B cell (primary cell): Measurements from ENCODE around the gene RTTN. TPM values are rescaled to one million over a fixed set of nuclear protein-coding genes. Genes with fewer than 3 reads are reported as not detected.

ENCODE experiments used
- ATAC-seq: fragments of 200-7000 bp; cut with Tn5 transposase; one replicate; pipeline ENCODE4 v1.10.0; 2021; ENCODE audit warnings: low read depth, mild to moderate bottlenecking, moderate number of reproducible peaks, moderate library complexity
- CTCF ChIA-PET: fragments of 350-600 bp; sonication (Branson Sonifier 250); formaldehyde crosslinking; loops from one replicate; lab custom pipeline; 2021; ENCODE audit warnings: antibody characterized with exemption, inconsistent platforms; lab: Charles Lee
- POLR2A ChIA-PET: fragments of 350-600 bp; sonication (Branson Sonifier 250); formaldehyde crosslinking; loops from one replicate; lab custom pipeline; 2021; ENCODE audit warnings: antibody characterized with exemption; lab: Charles Lee
- DNase-seq: peaks from one replicate; pipeline ENCODE4 v3.0.0; 2013
- H2AFZ ChIP-seq: 2 replicates; pipeline ENCODE4 v1.6.1; 2012; ENCODE audit warnings: mild to moderate bottlenecking, low read depth, low read length; ENCODE audit not compliant: insufficient read depth, poor library complexity, severe bottlenecking
- H3K27ac ChIP-seq, 2 donors: 1 replicate in 1 of 2; 2 replicates in 1 of 2; pipeline ENCODE4 v1.5.1; 2012 to 2013; ENCODE audit warnings: low read length in 2 of 2, mild to moderate bottlenecking in 2 of 2, moderate library complexity in 1 of 2
- H3K27me3 ChIP-seq, 4 experiments: fragments of 200-600 bp in 1 of 4; sonication (generic) in 1 of 4; replicated peaks in 1 of 4; 1 replicate in 2 of 4; 2 replicates in 2 of 4; pipeline versions ENCODE4 v1.6.1 to v1.7.0; 2013 to 2016; ENCODE audit warnings: low read length in 3 of 4, mild to moderate bottlenecking in 2 of 4, mixed read lengths in 1 of 4, moderate library complexity in 1 of 4; ENCODE audit not compliant: insufficient read depth in 4 of 4, control insufficient read depth in 3 of 4; ENCODE audit errors: control extremely low read depth in 1 of 4
- H3K36me3 ChIP-seq, 2 experiments: replicated peaks in 1 of 2; 1 replicate in 1 of 2; 2 replicates in 1 of 2; pipeline versions ENCODE4 v1.6.1 to v1.7.1; 2013; ENCODE audit warnings: low read length in 1 of 2; ENCODE audit not compliant: insufficient read depth in 2 of 2, control insufficient read depth in 1 of 2; ENCODE audit errors: control extremely low read depth in 1 of 2, extremely low read depth in 1 of 2
- H3K4me1 ChIP-seq, 2 donors: fragments of 200-600 bp in 1 of 2; sonication (generic) in 1 of 2; 1 replicate in 1 of 2; 2 replicates in 1 of 2; pipeline versions ENCODE4 v1.5.1 to v1.6.1; 2013 to 2017; ENCODE audit warnings: low read length in 2 of 2; ENCODE audit not compliant: control insufficient read depth in 2 of 2, insufficient read depth in 2 of 2
- H3K4me2 ChIP-seq: replicated peaks from 2 replicates; pipeline ENCODE3; 2012; ENCODE audit warnings: mild to moderate bottlenecking, low read depth, low read length; ENCODE audit not compliant: poor library complexity, severe bottlenecking
- H3K4me3 ChIP-seq, 5 experiments: fragments of 200-600 bp in 1 of 5; sonication (generic) in 1 of 5; 1 replicate in 3 of 5; 2 replicates in 2 of 5; pipeline versions ENCODE4 v1.5.1 to v1.7.0; 2011 to 2016; ENCODE audit warnings: low read length in 4 of 5, mild to moderate bottlenecking in 4 of 5, low read depth in 2 of 5, control low read depth in 1 of 5, moderate library complexity in 1 of 5; ENCODE audit not compliant: insufficient read depth in 1 of 5; ENCODE audit errors: control extremely low read depth in 1 of 5, extremely low read depth in 1 of 5
- H3K79me2 ChIP-seq: fragments of 200-600 bp; sonication (generic); one replicate; pipeline ENCODE4 v1.6.0; 2016; ENCODE audit warnings: low read length; ENCODE audit not compliant: control insufficient read depth, insufficient read depth
- H3K9ac ChIP-seq: fragments of 200-600 bp; sonication (generic); 2 replicates; pipeline ENCODE4 v1.6.1; 2017; ENCODE audit warnings: mild to moderate bottlenecking, low read length, moderate library complexity
- H3K9me3 ChIP-seq, 3 donors: one replicate each; pipeline versions ENCODE4 v1.6.1 to v1.7.1; 2013; ENCODE audit warnings: low read length in 2 of 3; ENCODE audit not compliant: control insufficient read depth in 2 of 3, insufficient read depth in 1 of 3; ENCODE audit errors: control extremely low read depth in 1 of 3
- H4K20me1 ChIP-seq: 2 replicates; pipeline ENCODE4 v1.6.0; 2012; ENCODE audit warnings: mild to moderate bottlenecking, low read length; ENCODE audit not compliant: insufficient read depth, control insufficient read depth, poor library complexity, severe bottlenecking
- H3K27ac Mint-ChIP-seq: one replicate; pipeline ENCODE4 v1.8.0; 2021; ENCODE audit warnings: mixed read lengths
- H3K27me3 Mint-ChIP-seq: one replicate; pipeline ENCODE4 v1.8.0; 2021; ENCODE audit warnings: mixed read lengths
- H3K4me1 Mint-ChIP-seq: one replicate; pipeline ENCODE4 v1.8.0; 2021; ENCODE audit warnings: mixed read lengths
- H3K4me3 Mint-ChIP-seq: one replicate; pipeline ENCODE4 v1.8.0; 2021; ENCODE audit warnings: mixed read lengths
- H3K9me3 Mint-ChIP-seq: one replicate; pipeline ENCODE4 v1.8.0; 2022; ENCODE audit warnings: mixed read lengths; ENCODE audit not compliant: insufficient read depth
- CTCF ChIP-seq: fragments of 200-600 bp; IDR thresholded peaks from one replicate; pipeline ENCODE4 v1.8.0; 2022; ENCODE audit warnings: antibody characterized with exemption, mild to moderate bottlenecking
- EZH2 ChIP-seq: IDR thresholded peaks from 2 replicates; pipeline ENCODE4 v1.6.1; 2012; ENCODE audit warnings: borderline replicate concordance, low read depth, mild to moderate bottlenecking, moderate library complexity, low read length; ENCODE audit not compliant: insufficient read depth, poor library complexity, severe bottlenecking
- WGBS: methylation state at CpG from one replicate; pipeline ENCODE4 v1.1.5; 2013; ENCODE audit warnings: missing lambda C conversion rate; ENCODE audit not compliant: insufficient coverage; 5-methylcytosine and 5-hydroxymethylcytosine counted together
- intact Hi-C: fragments of 100-400 bp; cut with micrococcal nuclease; formaldehyde crosslinking; loops from one replicate; pipeline ENCODE4 v1.10.0; 2022
- polyA plus RNA-seq: library from polyadenylated mRNA; depleted of rRNA; stranded (reverse); fragments of >200 nt; gene quantifications from 2 replicates; pipeline ENCODE4 v1.2.3, GENCODE V29; 2012
- total RNA-seq, 2 donors: library from RNA; stranded (reverse); fragments of 120-200 nt in 1 of 2; gene quantifications; 1 replicate in 1 of 2; 2 replicates in 1 of 2; pipeline versions ENCODE4 v1.2.3 to v1.2.4, GENCODE V29; 2013 to 2022

Gene RTTN
- total and polyA plus RNA-seq, 2 donors (not counting 1 experiment from before 2014, with no cell fraction given), result 10.0 to 41.2 TPM

GRCh38 chr18:70207181-70207580, 1.7 kb upstream of the RTTN start:
- H3K9me3 Mint-ChIP-seq, result no peaks in the 10 kb centered on the region
- TF ChIP-seq CTCF (no peak), EZH2 (no peak)
- intact Hi-C loops, result no loop called here

GRCh38 chr18:70200286-70200685, 5.2 kb downstream of the RTTN start:
- H2AFZ ChIP-seq, result no peak overlapping the region
- ChIA-PET POLR2A (no interaction called here), CTCF (interaction anchor here (0.5 kb wide), 1 partner anchor 18 kb away, joined by 3 read pairs; no protein-coding TSS in a partner anchor)
- H3K4me1 ChIP-seq, result peaks cover 0 to 9% of the 10 kb centered on the region in 2 donors
- no peak for TF ChIP-seq CTCF
- no peak for TF ChIP-seq EZH2
- no peaks in the 10 kb centered on the region for H4K20me1 ChIP-seq
- H3K4me1 Mint-ChIP-seq, result peaks cover 18% of the 10 kb centered on the region
- WGBS, result 0% methylated on average over 1 of the region's 1 CpG
- H3K27me3 ChIP-seq, result no peaks in the 10 kb centered on the region
- no peak overlapping the region for H3K9ac ChIP-seq
- intact Hi-C loops, result no loop called here
- no peak overlapping the region for H3K4me2 ChIP-seq
- H3K27me3 Mint-ChIP-seq, result no peaks in the 10 kb centered on the region
- H3K27ac Mint-ChIP-seq, result no peak overlapping the region
- H3K36me3 ChIP-seq, result peaks cover 5 to 38% of the 10 kb centered on the region in 2 experiments
- ATAC-seq, result no peak
- no peaks in the 10 kb centered on the region for H3K79me2 ChIP-seq
- H3K9me3 ChIP-seq, result no peaks in the 10 kb centered on the region
- DNase-seq, result no peak
- no peaks in the 10 kb centered on the region for H3K9me3 Mint-ChIP-seq
- H3K4me3 ChIP-seq, result no peak overlapping the region
- no peak overlapping the region for H3K4me3 Mint-ChIP-seq
- no peak overlapping the region for H3K27ac ChIP-seq

More at GRCh38 chr18:70207181-70207580, 1.7 kb upstream of the RTTN start:
- Histone ChIP-seq H4K20me1 (no peaks in the 10 kb centered on the region), H3K36me3 (no peaks in the 10 kb centered on the region), H3K9ac (no peak overlapping the region), H3K4me3 (no peak overlapping the region), H3K79me2 (no peaks in the 10 kb centered on the region), H3K27me3 (peaks cover 0 to 3% (median 2%) of the 10 kb centered on the region in 4 experiments), H3K4me1 (peaks cover 7 to 12% of the 10 kb centered on the region in 2 donors), H2AFZ (peak overlapping the region; percentile 92), H3K9me3 (no peaks in the 10 kb centered on the region), H3K4me2 (no peak overlapping the region), H3K27ac (no peak overlapping the region)
- no peak for ATAC-seq
- ChIA-PET CTCF (interaction anchor here (2.4 kb wide), 1 partner anchor 12 kb away, joined by 14 read pairs; no protein-coding TSS in a partner anchor), POLR2A (no interaction called here)
- Mint-ChIP-seq H3K4me1 (peaks cover 23% of the 10 kb centered on the region), H3K27ac (no peak overlapping the region), H3K27me3 (peaks cover 4% of the 10 kb centered on the region), H3K4me3 (no peak overlapping the region)
- WGBS, result no CpG with 5 or more reads among the region's 4 CpGs
- DNase-seq, result no peak
